ENCODE results near the gene TBL3.
A peak's percentile ranks its signal among the peaks of the same experiment; 100 is the strongest.
"Not testable (repeated sequence)": the region's sequence is repeated elsewhere in the genome, so short reads cannot be mapped to it uniquely, and the experiment has no call there.

Gene TBL3

GRCh38 chr16:1942810-1943726 lies 28.8 kb upstream of the TBL3 start, which contains the start of gene MSRB1:
MSRB1 (minus strand) TSS chr16:1943199; CDS start chr16:1943156, 43 bp downstream.
- peak; percentile 96 to 97 for DNase-seq (ENCODE audit: low read depth in 2 of 2)

DNA sequence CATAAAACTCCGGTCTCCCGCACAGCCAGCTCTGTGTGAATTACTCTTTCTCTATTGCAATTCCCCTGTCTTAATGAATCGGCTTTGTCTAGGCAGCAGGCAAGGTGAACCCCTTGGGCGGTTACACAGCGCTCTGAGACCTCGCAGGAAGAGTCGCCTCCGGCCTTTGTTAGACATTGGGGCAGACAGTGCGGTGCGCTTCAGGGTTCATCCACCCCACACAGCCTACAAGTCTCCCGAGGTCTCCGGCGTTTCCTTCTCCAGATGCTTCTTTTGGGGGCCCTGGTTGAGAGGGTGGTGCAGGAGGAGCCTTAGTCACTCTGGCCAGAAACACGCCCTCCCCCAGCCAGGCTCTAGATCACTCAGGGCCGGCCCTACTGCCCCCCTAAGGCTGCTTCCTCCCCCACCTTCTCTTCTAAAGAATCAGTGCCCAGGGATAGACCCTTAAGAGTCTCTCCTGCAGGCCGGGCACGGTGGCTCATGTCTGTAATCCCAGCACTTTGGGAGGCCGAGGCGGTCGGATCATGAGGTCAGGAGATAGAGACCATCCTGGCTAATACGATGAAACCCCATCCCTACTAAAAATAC lies 27.1 kb upstream of the TBL3 start:
- no peak for DNase-seq (ENCODE audit: low read depth in 2 of 2)

DNA sequence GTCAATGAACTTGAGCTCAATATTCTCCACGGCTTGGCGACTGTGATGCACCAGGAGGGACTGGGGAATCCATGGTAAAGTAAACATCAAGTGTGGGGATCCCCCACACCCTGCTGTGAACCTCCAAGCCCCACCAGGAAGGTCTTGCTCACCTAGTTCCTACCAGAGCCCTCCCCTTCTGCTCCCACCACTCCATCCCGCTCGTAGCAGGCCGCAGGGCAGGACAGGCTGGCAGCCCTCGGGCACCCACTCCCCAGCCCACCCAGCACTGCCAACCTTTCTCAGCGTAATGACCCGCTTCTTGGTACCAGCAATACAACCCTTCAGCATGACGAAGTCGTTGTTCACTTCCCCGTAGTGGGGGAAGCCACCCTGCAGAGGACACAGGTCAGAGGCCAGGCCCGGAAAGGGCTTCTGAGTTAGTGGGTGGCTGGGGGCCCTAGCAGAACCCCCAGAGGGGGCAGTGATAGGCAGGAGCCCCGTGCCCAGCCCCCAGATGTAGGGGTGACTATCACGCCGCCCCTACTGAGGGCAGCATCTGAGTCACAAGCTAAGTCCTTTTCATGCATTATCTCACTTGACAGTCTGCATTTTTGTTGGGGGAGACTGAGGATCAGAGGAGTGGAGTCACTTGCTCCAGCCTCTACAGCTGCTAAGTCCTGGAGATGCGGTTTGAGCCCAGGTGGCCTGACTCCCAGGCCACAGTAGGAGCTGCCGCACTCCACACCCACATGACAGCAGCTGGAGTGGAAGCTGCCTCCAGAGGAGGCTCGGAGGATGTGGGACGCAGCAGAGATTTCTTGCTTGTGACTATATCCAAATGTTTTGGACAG lies 26.1 kb upstream of the TBL3 start:
- no peak for DNase-seq (ENCODE audit: low read depth in 2 of 2)

DNA sequence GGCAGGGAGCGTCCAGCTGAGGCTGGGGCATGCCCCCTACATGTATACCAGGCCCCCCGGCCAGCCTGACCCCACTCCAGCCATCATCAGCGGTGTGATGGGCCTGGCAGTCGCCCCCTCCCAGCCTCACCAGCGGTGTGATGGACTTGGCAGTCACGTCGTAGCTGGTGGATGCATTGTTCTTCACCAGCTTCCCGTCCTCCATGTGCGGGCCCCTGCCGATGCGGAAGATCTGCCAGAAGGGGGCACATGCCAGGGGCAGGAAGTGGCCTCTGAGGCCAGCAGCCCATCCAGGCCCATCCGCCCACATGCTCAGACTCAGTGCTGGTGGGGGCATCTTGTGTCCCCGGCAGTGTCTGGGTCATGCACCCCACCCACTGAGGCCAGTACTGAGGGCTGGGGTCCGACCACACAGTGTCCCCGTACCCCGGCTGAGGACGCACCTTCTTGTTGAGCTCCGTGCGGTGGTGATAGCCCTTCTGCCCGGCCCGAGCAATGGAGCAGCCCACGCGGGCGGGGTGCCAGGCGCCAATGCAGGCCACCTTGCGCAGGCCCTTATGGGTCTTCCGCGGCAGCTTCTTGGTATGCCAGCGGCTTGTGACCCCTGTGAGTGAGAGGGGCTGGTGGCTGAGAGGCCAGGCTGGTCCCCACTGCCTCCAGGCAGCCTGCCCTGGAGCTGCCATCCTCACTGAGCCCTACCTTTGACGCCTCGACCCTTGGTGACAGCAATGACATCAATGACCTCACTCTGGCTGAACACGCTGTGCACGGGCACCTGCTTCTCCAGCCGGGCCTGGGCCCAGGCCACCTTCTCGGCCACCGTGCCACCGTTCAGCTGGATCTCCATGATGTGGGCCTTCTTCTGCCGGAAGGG lies 25.1 kb upstream of the TBL3 start:
- no peak for DNase-seq (ENCODE audit: low read depth in 2 of 2)

GRCh38 chr16:1947369-1947670 lies 24.5 kb upstream of the TBL3 start:
- DNase-seq (ENCODE audit: low read depth in 2 of 2), result no peak

- no peak for DNase-seq (ENCODE audit: low read depth in 2 of 2)
Observed at GRCh38 chr16:1949507-1949906, 22.3 kb upstream of the TBL3 start.

DNA sequence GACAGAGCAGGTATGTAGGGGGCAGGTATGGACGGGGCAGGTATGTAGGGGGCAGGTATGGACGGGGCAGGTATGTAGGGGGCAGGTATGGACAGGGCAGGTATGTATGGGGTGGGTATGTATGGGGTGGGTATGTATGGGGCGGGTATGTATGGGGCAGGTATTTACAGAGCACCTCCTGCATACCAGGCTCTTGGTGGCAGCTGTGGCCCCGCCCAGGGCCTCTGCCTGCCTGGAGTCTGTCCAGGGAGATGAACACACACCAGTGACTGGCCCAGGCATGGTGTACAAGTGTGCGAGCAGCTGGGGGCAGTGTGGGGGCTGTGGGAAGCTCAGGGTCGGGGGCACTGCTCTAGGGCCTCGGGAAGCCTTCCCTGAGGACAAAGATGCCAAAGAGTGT lies 21.8 kb upstream of the TBL3 start:
- DNase-seq (ENCODE audit: low read depth in 2 of 2), result no peak

GRCh38 chr16:1950559-1950958 lies 21.3 kb upstream of the TBL3 start:
- no peak for DNase-seq (ENCODE audit: low read depth in 2 of 2)

- no peak for DNase-seq (ENCODE audit: low read depth in 2 of 2)
Observed at GRCh38 chr16:1953734-1954133, 18.1 kb upstream of the TBL3 start.

DNA sequence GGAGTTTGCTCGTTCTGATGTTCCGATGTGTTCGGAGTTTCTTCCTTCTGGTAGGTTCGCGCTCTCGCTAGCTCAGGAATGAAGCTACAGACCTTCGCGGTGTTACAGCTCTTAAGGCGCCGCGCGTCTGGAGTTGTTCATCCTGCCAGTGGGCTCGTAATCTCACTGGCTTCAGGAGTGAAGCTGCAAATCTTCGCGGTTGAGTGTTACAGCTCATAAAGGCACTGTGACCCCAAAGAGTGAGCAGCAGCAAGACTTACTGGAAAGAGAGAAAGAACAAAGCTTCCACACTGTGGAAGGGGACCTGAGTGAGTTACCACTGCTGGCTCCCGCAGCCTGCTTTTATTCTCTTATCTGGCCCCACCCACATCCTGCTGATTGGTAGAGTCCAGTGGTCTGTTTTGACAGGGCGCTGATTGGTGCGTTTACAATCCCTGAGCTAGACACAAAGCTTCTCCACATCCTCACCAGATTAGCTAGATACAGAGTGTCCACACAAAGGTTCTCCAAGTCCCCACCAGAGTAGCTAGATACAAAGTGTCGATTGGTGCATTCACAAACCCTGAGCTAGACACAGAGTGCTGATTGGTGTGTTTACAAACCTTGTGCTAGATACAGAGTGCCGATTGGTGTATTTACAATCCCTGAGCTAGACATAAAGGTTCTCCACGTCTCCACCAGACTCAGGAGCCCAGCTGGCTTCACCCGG lies 14.3 kb upstream of the TBL3 start:
- DNase-seq (ENCODE audit: low read depth in 2 of 2), result not testable (repeated sequence)

DNA sequence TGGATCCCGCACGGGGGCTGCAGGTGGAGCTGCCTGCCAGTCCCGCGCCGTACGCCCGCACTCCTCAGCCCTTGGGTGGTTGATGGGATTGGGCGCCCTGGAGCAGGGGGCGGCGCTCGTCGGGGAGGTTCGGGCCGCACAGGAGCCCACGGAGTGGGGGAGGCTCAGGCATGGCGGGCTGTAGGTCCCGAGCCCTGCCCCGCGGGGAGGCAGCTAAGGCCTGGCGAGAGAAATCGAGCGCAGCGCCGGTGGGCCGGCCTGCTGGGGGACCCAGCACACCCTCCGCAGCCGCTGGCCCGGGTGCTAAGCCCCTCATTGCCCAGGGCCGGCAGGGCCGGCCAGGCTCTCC lies 13.7 kb upstream of the TBL3 start:
- DNase-seq (ENCODE audit: low read depth in 2 of 2), result not testable (repeated sequence)

- DNase-seq (ENCODE audit: low read depth in 2 of 2), result no peak
Observed at GRCh38 chr16:1958715-1959268, 13.1 kb upstream of the TBL3 start.

DNA sequence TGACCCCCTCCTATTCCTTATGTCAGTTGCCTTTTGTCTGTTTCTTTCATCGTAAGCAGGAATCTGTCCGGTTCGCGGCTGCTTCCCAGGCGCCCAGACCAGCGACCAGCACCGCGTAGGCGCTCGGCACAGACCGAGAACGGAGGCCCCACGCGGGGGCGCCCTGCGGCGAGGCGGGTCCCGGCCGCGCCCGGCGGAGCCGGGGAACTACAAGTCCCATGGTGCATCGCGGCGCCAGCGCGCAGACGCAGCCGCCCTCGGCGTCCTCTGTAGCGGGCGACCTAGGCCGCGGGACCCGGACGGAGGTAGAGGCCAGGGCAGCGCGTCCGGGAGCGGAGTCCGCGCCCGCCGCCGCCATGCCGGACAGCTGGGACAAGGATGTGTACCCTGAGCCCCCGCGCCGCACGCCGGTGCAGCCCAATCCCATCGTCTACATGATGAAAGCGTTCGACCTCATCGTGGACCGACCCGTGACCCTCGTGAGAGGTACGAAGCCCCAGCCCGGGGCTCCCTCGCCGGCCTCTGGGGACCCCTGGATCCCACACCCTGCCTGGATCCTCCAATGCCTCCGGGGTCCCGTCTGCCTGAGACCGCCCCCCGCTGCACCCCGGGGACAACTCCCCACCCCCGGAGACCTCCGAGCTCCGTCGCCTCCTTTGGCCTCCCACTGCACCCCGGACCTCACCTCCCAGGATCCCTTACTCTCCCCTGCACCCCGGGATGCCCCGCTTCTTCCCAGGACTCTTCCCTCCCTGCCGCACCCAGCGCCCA lies 12.4 kb upstream of the TBL3 start, which contains the start of gene NDUFB10:
NDUFB10 (plus strand) TSS at position 270 of the 771 bp plus-strand sequence; CDS start at position 357, 87 bp downstream.
- peak; percentile 76 to 79 for DNase-seq (ENCODE audit: low read depth in 2 of 2)

DNA sequence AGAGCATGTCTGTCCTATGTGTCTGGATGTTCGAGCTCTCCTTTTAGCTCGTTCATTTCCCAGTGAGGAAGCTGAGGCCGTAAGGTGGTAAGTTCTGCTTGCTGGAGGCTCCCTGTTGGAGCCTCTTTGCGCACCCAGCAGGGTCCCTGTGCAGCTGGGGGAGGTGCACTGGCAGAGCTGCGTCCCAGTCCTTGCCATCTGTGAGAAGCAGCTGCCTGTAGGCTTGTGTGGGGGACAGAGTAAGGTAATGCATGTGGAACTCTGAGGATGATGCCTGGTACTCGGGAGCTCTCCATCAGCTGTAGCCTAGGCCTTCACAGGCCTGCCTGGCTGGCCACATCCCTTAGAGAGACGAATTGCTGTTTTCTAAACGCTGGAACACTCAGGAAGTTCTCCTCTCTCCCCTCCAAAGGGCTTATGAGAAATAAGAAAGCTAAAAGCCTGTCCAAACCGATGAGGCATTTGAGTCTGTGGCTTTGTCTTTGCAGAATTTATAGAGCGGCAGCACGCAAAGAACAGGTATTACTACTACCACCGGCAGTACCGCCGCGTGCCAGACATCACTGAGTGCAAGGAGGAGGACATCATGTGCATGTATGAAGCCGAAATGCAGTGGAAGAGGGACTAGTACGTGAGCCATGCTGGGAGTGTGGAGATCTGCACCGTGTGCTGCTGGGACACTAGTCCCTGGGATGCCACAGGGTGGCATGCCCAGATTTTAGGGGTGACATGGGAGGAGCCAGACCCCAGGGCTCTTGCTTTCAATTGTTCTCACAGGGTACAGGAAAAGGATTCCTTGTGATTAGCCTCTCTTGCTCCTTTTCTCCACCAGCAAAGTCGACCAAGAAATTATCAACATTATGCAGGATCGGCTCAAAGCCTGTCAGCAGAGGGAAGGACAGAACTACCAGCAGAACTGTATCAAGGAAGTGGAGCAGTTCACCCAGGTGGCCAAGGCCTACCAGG lies 10.9 kb upstream of the TBL3 start:
- DNase-seq (ENCODE audit: low read depth in 2 of 2), result no peak

DNA sequence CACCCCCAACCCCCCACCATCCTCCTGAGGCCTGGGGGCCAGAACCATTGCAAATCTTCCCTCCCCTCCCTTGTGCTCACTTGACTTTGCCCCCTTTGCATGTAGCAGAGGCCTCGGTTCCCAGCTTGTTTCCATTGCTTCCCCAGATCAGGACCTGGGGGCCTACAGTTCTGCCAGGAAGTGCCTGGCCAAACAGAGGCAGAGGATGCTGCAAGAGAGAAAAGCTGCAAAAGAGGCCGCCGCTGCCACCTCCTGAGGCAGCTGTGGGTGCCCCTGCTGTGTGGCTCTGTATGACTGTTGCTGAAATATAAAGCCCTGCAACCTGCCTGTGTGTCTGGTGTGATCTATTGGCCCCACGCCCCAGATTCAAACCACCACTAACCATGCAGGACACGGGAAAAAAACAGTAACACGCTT lies 10.2 kb upstream of the TBL3 start:
- DNase-seq (ENCODE audit: low read depth in 2 of 2), result no peak

GRCh38 chr16:1962161-1963153 lies 9.4 kb upstream of the TBL3 start:
- not testable (repeated sequence) for DNase-seq (ENCODE audit: low read depth in 2 of 2)

DNA sequence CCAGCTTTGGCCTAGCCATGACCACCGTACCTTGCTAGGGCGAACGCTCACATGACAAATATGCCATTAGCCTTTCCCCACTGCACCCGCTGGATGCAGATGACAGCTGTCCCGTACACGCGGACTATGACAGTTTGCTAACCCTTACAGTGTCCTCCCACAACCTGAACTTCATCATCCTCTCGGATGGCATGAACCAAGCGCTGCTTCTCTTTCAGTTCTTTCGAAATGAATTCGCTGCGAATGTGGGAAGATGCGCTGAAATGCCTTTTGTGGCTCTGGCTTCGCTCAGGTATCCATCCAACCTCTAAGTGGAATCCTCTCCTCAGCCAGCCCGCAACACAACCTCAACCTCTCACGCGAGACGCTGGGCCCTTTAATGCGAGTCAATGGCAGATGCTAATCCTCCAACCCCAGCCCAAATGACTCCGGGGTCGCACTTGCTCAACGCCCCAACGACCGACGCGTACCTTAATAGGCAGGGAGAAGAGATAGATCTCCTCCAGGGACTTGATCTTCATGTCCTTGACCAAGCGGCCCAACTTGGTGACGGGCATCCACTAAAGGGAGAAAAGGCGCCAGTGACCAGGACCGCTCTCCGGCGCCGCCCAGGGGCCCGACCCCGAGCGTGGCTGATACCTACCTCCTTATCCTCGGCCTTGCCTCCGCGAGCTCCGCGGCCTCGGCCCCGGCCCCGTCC lies 7.9 kb upstream of the TBL3 start:
- no peak for DNase-seq (ENCODE audit: low read depth in 2 of 2)

Measured in stimulated activated CD8-positive, alpha-beta memory T cell treated with anti-CD3 and anti-CD28 coated beads, Interleukin-15, amount 100 ng/mL, for 4 hours (primary cell).